HepG2 (cell line): Measurements from ENCODE around the gene CNOT10. TPM values are rescaled to one million over a fixed set of nuclear protein-coding genes. Genes with fewer than 3 reads are reported as not detected.
A peak's percentile ranks its signal among the peaks of the same experiment; 100 is the strongest.

ENCODE experiments used
- EZH2 ChIP-seq: conservative IDR thresholded peaks from 2 replicates; pipeline ENCODE4 v1.6.1; 2012; ENCODE audit warnings: mild to moderate bottlenecking, low read depth, low read length, moderate library complexity
- IKZF4 ChIP-seq: sonication (generic); formaldehyde crosslinking; IDR thresholded peaks from 2 replicates; pipeline ENCODE4 v1.5.1; 2020; ENCODE audit warnings: borderline replicate concordance, mild to moderate bottlenecking, low read depth, missing genetic modification reagents; ENCODE audit errors: not compliant biosample characterization
- MAZ ChIP-seq, 2 experiments: sonication (generic) in 1 of 2; formaldehyde crosslinking in 1 of 2; IDR thresholded peaks; 2 replicates each; pipeline versions ENCODE4 v1.5.0 to v1.6.1; 2012 to 2020; ENCODE audit warnings: low read depth in 2 of 2, mild to moderate bottlenecking in 2 of 2, borderline replicate concordance in 1 of 2, improper control_type of control experiment in 1 of 2, low read length in 1 of 2, missing genetic modification reagents in 1 of 2, moderate library complexity in 1 of 2
- MIXL1 ChIP-seq: IDR thresholded peaks from 2 replicates; pipeline ENCODE4 v1.6.1; 2016
- NCOR1 ChIP-seq: fragments of 200-600 bp; sonication (generic); IDR thresholded peaks from 2 replicates; pipeline ENCODE4 v1.7.0; 2017; ENCODE audit warnings: antibody characterized with exemption, low read length, borderline replicate concordance
- PITX1 ChIP-seq: sonication (generic); formaldehyde crosslinking; IDR thresholded peaks from 2 replicates; pipeline ENCODE4 v1.5.1; 2020; ENCODE audit warnings: mild to moderate bottlenecking, missing genetic modification reagents
- RARA ChIP-seq: IDR thresholded peaks from 2 replicates; pipeline ENCODE4 v1.6.1; 2016; ENCODE audit warnings: missing genetic modification reagents, missing compliant biosample characterization
- SAFB2 ChIP-seq: sonication (generic); formaldehyde crosslinking; IDR thresholded peaks from 2 replicates; pipeline ENCODE4 v1.5.1; 2020; ENCODE audit warnings: missing genetic modification reagents, low read depth, mild to moderate bottlenecking, borderline replicate concordance
- STAG1 ChIP-seq: sonication (generic); formaldehyde crosslinking; IDR thresholded peaks from 2 replicates; pipeline ENCODE4 v1.4.0; 2020; ENCODE audit warnings: missing genetic modification reagents
- U2AF2 ChIP-seq: fragments of 200-400 bp; formaldehyde crosslinking; IDR thresholded peaks from 2 replicates; pipeline ENCODE4 v1.6.1; 2017; ENCODE audit warnings: low read depth, mild to moderate bottlenecking, low read length
- ZBTB21 ChIP-seq: sonication (generic); formaldehyde crosslinking; IDR thresholded peaks from 2 replicates; pipeline ENCODE4 v1.4.0; 2020; ENCODE audit warnings: missing genetic modification reagents
- ZFAT ChIP-seq: sonication (generic); formaldehyde crosslinking; conservative IDR thresholded peaks from 2 replicates; pipeline ENCODE4 v1.8.1; 2023; ENCODE audit warnings: missing genetic modification reagents, inconsistent platforms
- ZFP36L2 ChIP-seq: sonication (generic); formaldehyde crosslinking; IDR thresholded peaks from 2 replicates; pipeline ENCODE4 v1.4.0; 2020; ENCODE audit warnings: missing genetic modification reagents
- ZFY ChIP-seq: sonication (generic); formaldehyde crosslinking; IDR thresholded peaks from 2 replicates; pipeline ENCODE4 v1.4.0; 2020; ENCODE audit warnings: missing genetic modification reagents
- ZIK1 ChIP-seq: sonication (generic); formaldehyde crosslinking; IDR thresholded peaks from 2 replicates; pipeline ENCODE4 v1.5.0; 2020; ENCODE audit warnings: mild to moderate bottlenecking, low read depth, missing genetic modification reagents, borderline replicate concordance
- ZNF17 ChIP-seq: sonication (generic); formaldehyde crosslinking; IDR thresholded peaks from 2 replicates; pipeline ENCODE4 v1.5.0; 2020; ENCODE audit warnings: mild to moderate bottlenecking, missing genetic modification reagents
- ZNF205 ChIP-seq: IDR thresholded peaks from 2 replicates; pipeline ENCODE4 v1.6.1; 2018; ENCODE audit warnings: missing biosample characterization, missing genetic modification reagents
- ZNF354B ChIP-seq: sonication (generic); formaldehyde crosslinking; IDR thresholded peaks from 2 replicates; pipeline ENCODE4 v1.8.0; 2022; ENCODE audit warnings: mild to moderate bottlenecking, missing genetic modification reagents
- ZNF44 ChIP-seq: sonication (generic); formaldehyde crosslinking; IDR thresholded peaks from 2 replicates; pipeline ENCODE4 v1.5.1; 2020; ENCODE audit warnings: mild to moderate bottlenecking, missing genetic modification reagents
- ZNF451 ChIP-seq: sonication (generic); formaldehyde crosslinking; IDR thresholded peaks from 2 replicates; pipeline ENCODE4 v1.5.0; 2020; ENCODE audit warnings: mild to moderate bottlenecking, missing genetic modification reagents
- polyA plus RNA-seq, 8 experiments: library from polyadenylated mRNA; depleted of rRNA in 3 of 8; stranded (reverse) in 7 of 8; unstranded in 1 of 8; fragments of >200 nt; fragmentation: Illumina TruSeq in 4 of 8; extraction: Trizol in 4 of 8; gene quantifications; 2 replicates each; pipeline versions ENCODE4 v1.2.1 to v1.2.3, GENCODE V29; 2011 to 2016; ENCODE audit warnings: low read depth in 4 of 8, missing spikeins in 1 of 8, mixed read lengths in 1 of 8; ENCODE audit not compliant: insufficient read depth in 1 of 8
- total RNA-seq, 5 experiments: library from RNA; depleted of rRNA; stranded (reverse); fragments of >200 nt; fragmentation: Illumina TruSeq; extraction: Trizol; gene quantifications; 2 replicates each; pipeline ENCODE4 v1.2.3, GENCODE V29; 2016; ENCODE audit warnings: low read depth in 1 of 5
- TF ChIP-seq, protein P1 (sequence below): sonication (generic); formaldehyde crosslinking; IDR thresholded peaks from 2 replicates; pipeline ENCODE4 v1.8.0; 2022; ENCODE audit warnings: missing genetic modification reagents, low read depth, mild to moderate bottlenecking, borderline replicate concordance
- TF ChIP-seq, protein P2 (sequence below): sonication (generic); formaldehyde crosslinking; IDR thresholded peaks from 2 replicates; pipeline ENCODE4 v1.4.0; 2020; ENCODE audit warnings: mild to moderate bottlenecking, missing genetic modification reagents
- TF ChIP-seq, protein P3 (sequence below): sonication (generic); formaldehyde crosslinking; IDR thresholded peaks from 2 replicates; pipeline ENCODE4 v1.4.0; 2020; ENCODE audit warnings: missing genetic modification reagents
- TF ChIP-seq, protein P4 (sequence below): fragments of 450-650 bp; IDR thresholded peaks from 2 replicates; pipeline ENCODE4 v1.6.1; 2016
- TF ChIP-seq, protein P5 (sequence below): sonication (generic); formaldehyde crosslinking; IDR thresholded peaks from 2 replicates; pipeline ENCODE4 v1.8.1; 2023; ENCODE audit warnings: mild to moderate bottlenecking, moderate library complexity, missing genetic modification reagents
- TF ChIP-seq, protein P6 (sequence below): sonication (generic); formaldehyde crosslinking; IDR thresholded peaks from 2 replicates; pipeline ENCODE4 v1.4.0; 2020; ENCODE audit warnings: missing genetic modification reagents; ENCODE audit errors: not compliant biosample characterization

CNOT10 gene
- total and polyA plus RNA-seq, 2 of the 13 experiments (the other 11 are each of a cell fraction or from before 2014, with no cell fraction given): 21.2 to 34.1 TPM

DNA sequence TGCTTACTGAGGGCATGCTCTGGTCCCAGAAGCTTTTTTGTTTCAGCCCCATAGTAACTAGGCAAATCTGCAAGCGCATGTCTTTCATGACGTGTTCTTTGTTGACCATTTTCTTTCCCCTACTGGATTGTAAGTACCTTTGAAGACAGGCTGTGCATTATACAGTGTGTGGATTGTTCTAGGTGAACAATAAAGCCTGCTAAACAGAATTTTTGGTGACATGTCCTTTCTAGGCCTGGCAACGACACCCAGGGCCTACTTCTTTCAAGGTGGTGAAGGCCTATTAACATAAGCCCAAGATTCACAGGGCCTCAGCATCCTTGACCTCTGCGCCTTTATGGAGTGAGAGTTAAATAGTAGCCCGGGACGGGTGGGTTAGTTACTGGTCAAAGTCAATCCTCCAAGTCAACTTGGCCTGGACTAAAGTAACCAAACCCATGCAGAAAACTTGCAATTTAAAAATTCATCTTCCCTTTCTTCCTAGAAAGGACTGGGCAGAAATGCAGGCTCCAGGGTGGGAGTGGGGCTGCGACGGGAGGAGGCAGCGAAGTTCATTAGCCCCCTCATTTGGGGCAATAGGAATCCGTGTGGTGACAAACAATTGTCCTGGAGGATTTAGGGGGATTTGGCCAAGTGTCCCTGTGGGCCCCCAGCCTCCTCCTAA lies 95.2 kb downstream of the CNOT10 start (continued):
- TF ChIP-seq, protein P1, sequence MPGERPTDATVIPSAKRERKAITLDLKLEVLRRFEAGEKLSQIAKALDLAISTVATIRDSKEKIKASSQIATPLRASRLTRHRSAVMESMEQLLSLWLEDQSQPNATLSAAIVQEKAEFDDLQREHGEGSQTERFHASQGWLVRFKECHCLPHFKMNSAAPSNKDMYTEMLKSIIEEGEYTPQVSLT (CRISPR knock-in tag): no peak
- TF ChIP-seq, protein P2, sequence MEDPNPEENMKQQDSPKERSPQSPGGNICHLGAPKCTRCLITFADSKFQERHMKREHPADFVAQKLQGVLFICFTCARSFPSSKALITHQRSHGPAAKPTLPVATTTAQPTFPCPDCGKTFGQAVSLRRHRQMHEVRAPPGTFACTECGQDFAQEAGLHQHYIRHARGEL (CRISPR knock-in tag): no peak
- no peak for TF ChIP-seq EZH2
- TF ChIP-seq, protein P3, sequence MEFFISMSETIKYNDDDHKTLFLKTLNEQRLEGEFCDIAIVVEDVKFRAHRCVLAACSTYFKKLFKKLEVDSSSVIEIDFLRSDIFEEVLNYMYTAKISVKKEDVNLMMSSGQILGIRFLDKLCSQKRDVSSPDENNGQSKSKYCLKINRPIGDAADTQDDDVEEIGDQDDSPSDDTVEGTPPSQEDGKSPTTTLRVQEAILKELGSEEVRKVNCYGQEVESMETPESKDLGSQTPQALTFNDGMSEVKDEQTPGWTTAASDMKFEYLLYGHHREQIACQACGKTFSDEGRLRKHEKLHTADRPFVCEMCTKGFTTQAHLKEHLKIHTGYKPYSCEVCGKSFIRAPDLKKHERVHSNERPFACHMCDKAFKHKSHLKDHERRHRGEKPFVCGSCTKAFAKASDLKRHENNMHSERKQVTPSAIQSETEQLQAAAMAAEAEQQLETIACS (CRISPR knock-in tag): no peak
- no peak for TF ChIP-seq STAG1 (CRISPR knock-in tag)
- TF ChIP-seq, protein P4, sequence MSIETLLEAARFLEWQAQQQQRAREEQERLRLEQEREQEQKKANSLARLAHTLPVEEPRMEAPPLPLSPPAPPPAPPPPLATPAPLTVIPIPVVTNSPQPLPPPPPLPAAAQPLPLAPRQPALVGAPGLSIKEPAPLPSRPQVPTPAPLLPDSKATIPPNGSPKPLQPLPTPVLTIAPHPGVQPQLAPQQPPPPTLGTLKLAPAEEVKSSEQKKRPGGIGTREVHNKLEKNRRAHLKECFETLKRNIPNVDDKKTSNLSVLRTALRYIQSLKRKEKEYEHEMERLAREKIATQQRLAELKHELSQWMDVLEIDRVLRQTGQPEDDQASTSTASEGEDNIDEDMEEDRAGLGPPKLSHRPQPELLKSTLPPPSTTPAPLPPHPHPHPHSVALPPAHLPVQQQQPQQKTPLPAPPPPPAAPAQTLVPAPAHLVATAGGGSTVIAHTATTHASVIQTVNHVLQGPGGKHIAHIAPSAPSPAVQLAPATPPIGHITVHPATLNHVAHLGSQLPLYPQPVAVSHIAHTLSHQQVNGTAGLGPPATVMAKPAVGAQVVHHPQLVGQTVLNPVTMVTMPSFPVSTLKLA: peak; percentile 42
- TF ChIP-seq ZFAT (CRISPR knock-in tag): no peak
- TF ChIP-seq ZFY: peak; percentile 60
- TF ChIP-seq ZNF205 (CRISPR knock-in tag): no peak
- no peak for TF ChIP-seq ZIK1
- no peak for TF ChIP-seq MAZ (IDR thresholded peaks at IDR 0.05; ENCODE audit: borderline replicate concordance, low read depth, low read length)
- TF ChIP-seq MAZ (CRISPR knock-in tag; IDR thresholded peaks at IDR 0.05; ENCODE audit: low read depth): no peak
- TF ChIP-seq NCOR1: 0 out of 2 replicates have a peak, but pooled peaks have one; percentile 16
- no peak for TF ChIP-seq ZNF17
- TF ChIP-seq PITX1 (CRISPR knock-in tag): peak; percentile 61; the same call in 1 of the 2 replicates
- TF ChIP-seq IKZF4 (CRISPR knock-in tag): no peak
- no peak for TF ChIP-seq ZNF451 (CRISPR knock-in tag)
- TF ChIP-seq, protein P5, sequence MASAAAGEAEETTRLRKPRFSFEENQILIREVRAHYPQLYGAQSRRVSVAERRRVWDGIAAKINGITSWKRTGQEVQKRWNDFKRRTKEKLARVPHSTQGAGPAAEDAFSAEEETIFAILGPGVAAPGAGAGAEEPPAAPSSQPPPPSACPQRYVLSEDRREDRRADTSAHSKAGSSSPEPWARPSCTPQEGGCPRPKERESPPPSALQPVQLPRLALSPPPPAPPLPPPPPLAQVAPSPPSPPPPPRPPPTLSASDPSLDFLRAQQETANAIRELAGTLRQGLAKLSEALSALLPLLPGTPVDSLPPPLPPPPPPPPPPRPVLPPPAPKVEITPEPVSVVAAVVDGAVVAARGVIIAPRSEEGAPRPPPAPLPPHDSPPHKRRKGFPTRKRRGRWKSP (CRISPR knock-in tag): no peak
- TF ChIP-seq SAFB2 (CRISPR knock-in tag): no peak
- no peak for TF ChIP-seq U2AF2
- peak; percentile 51 for TF ChIP-seq RARA (CRISPR knock-in tag)
- TF ChIP-seq, protein P6, sequence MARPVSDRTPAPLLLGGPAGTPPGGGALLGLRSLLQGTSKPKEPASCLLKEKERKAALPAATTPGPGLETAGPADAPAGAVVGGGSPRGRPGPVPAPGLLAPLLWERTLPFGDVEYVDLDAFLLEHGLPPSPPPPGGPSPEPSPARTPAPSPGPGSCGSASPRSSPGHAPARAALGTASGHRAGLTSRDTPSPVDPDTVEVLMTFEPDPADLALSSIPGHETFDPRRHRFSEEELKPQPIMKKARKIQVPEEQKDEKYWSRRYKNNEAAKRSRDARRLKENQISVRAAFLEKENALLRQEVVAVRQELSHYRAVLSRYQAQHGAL: no peak
- no peak for TF ChIP-seq MIXL1 (CRISPR knock-in tag)
- TF ChIP-seq ZBTB21 (CRISPR knock-in tag): no peak
- no peak for TF ChIP-seq ZFP36L2
- TF ChIP-seq ZNF354B (CRISPR knock-in tag): no peak
- no peak for TF ChIP-seq ZNF44
